ENCODE results near the gene MCAT.

The MCAT gene

GRCh38 chr22:43160497-43161126, 17.4 kb upstream of the MCAT start:
- no peak overlapping the region for H3K4me3 ChIP-seq (ENCODE audit: control insufficient read depth, low read depth, low read length)
- no peak for TF ChIP-seq CTCF (IDR thresholded peaks at IDR 0.05; ENCODE audit: control insufficient read depth, insufficient read depth, low read depth, low read length, missing control alignments)
- no peak for DNase-seq (ENCODE audit: low read depth)

- no peak for TF ChIP-seq CTCF (IDR thresholded peaks at IDR 0.05; ENCODE audit: control insufficient read depth, insufficient read depth, low read depth, low read length, missing control alignments)
- H3K4me3 ChIP-seq (ENCODE audit: control insufficient read depth, low read depth, low read length) = no peak overlapping the region
- no peak for DNase-seq (ENCODE audit: low read depth)
Measured at GRCh38 chr22:43159484-43160178, 16.4 kb upstream of the MCAT start.

GRCh38 chr22:43158778-43159483, 15.7 kb upstream of the MCAT start:
- no peak overlapping the region for H3K4me3 ChIP-seq (ENCODE audit: control insufficient read depth, low read depth, low read length)
- TF ChIP-seq CTCF (IDR thresholded peaks at IDR 0.05; ENCODE audit: control insufficient read depth, insufficient read depth, low read depth, low read length, missing control alignments) = no peak
- no peak for DNase-seq (ENCODE audit: low read depth)

- no peak overlapping the region for H3K4me3 ChIP-seq (ENCODE audit: control insufficient read depth, low read depth, low read length)
- no peak for DNase-seq (ENCODE audit: low read depth)
- no peak for TF ChIP-seq CTCF (IDR thresholded peaks at IDR 0.05; ENCODE audit: control insufficient read depth, insufficient read depth, low read depth, low read length, missing control alignments)
Measured at GRCh38 chr22:43157874-43158546, 14.8 kb upstream of the MCAT start.

- DNase-seq (ENCODE audit: low read depth) = no peak
- H3K4me3 ChIP-seq (ENCODE audit: control insufficient read depth, low read depth, low read length) = no peak overlapping the region
- TF ChIP-seq CTCF (IDR thresholded peaks at IDR 0.05; ENCODE audit: control insufficient read depth, insufficient read depth, low read depth, low read length, missing control alignments) = no peak
Measured at GRCh38 chr22:43156413-43156812, 13.2 kb upstream of the MCAT start.

- DNase-seq (ENCODE audit: low read depth) = no peak
- H3K4me3 ChIP-seq (ENCODE audit: control insufficient read depth, low read depth, low read length) = no peak overlapping the region
- no peak for TF ChIP-seq CTCF (IDR thresholded peaks at IDR 0.05; ENCODE audit: control insufficient read depth, insufficient read depth, low read depth, low read length, missing control alignments)
Measured at GRCh38 chr22:43155789-43156188, 12.6 kb upstream of the MCAT start.

Data from AG09309 (cell line).